ENCODE measurements around the gene ITGA8.
"Not testable (repeated sequence)": the region's sequence is repeated elsewhere in the genome, so short reads cannot be mapped to it uniquely, and the experiment has no call there.

ITGA8 gene

DNA sequence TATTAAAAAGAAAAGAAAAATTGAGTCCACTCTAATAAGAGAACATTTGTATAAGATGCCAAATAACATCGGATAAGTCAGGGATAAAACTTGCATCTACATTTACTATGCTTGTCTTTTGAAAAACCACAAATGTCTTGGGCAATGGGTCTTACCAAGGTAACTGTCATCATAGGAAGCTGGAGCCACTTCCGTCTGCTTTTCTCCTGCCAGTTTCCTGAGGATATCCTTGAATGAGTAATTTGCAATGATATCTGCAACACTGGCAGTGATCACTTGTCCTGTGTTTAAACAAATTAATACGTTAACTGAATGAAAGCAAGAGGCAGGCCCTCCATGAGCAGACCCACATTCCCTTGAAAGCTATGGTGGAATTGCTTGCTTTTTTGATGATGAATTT, 47.3 kb downstream of the ITGA8 start:
- DNase-seq, result no peak

DNA sequence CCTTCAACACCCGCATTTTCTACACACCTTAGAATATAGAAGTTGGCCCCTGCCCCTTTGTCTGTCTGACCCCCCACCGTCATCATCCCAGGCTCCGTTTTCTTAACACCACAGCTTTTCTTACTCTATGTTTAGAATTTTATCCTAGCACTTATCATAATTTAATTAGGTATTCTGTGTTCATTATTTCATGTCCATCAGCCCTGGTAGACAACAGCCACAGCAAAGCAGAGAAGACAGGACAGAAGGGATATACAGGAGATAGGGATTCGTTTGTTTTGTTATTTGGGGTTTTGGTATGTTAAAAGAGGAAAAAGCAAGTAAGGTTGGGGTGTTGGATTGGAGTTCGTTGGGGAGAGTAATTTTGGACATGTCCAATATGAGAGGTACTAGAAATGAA, 48.8 kb downstream of the ITGA8 start:
- no peak for DNase-seq

DNA sequence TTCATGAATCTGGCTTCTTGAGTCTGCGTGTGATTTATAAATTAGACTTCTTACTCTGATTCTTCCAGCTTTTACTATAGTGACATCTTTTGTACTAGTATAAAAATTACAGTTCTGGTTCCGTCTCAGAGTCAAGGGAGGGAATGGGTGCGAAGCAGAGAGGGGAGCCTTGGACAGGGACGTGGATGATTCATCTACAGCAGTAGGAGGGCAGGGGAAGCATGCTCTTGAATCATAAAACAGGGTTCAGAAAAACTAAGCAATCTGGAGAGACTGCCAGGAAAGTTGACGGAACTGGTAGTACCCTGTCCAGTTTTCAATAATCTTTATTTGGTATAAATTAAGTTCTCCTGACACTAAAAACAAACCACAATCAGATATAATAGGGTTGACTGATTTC, 58.1 kb downstream of the ITGA8 start:
- no peak for DNase-seq

DNA sequence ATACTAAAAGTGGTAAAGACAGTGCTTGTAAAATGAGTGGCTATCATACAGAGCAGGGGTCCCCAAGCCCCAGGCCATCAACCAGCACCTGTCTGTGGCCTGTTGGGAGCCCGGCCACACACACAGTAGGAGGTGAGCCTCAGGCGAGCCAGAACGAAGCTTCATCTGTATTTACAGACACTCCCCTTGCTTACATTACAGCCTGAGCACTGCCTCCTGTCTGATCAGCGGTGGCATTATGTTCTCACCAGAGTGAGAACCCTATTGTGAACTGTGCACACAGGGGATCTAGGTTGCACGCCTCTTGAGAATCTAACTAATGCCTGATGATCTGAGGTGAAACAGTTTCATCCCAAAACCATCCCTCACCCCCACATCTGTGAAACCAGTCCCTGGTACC, 58.7 kb downstream of the ITGA8 start:
- no peak for DNase-seq

DNA sequence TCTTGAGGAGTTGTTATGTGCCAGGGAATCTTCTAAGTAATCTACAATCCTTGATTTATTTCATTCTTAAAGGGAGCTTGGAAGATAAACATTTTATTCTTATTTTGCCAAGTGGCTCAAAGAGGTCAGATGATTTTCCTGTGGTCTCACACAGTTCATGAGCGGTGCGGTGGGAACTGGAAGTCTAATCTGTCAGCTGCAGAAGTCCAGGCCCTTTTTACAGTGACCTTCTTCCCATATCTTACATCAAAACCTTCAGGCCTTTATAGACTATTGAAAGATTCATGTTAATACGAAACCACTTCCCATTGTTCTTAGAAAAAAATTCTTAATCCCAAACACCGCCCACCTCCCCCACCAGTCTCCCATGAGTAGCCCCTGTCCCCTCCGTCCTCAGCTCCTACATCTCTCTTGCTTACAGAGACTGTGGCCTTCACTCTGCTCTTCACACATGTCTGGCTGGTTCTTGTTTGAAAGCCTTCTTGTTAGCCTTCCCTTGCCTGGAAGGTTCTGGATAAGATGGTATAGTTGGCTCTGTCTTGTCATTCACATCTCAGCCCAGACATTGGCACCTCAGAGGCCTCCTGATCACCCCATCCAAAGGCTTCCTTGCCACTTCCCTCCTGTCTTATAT, 61.5 kb downstream of the ITGA8 start:
- DNase-seq, result no peak

DNA sequence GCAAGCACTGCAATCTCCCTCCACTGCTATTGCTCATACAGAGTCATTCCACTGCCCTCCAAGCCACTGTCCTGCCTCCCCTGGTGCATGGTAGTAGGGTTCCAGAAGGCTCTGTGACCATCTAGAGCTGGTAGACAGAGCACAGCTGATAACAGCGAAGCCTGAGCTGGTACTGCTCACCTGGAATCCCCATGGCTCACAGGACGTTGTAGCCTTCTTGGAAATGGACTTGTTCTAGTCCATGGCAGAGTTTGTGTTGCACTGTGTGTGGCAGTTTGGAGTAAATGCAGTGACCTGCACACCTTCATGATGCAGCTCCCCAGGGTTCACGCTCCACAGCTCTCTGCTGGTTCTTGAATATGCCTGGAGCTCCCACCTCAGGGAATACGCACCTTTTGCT, 67.0 kb downstream of the ITGA8 start:
- no peak for DNase-seq

DNA sequence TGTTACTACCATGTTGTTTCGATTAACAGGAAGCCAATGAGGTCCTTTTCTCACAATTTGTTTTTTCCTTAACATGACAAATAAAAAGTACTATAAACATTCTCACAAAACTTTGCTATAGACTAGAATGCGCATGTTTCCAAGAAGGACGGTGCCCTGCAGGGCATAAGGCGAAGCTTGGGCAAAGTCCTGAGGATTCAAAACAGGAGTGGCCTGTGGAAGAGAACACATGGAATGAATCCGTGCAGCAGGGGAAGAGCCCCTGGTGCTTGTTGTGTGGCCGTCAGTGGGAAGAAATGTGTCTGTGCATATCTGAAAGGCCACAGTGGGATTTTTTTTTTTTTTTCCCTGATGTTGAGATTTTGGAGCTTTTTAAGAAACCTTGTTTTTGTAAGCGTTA, 67.6 kb downstream of the ITGA8 start:
- no peak for DNase-seq

DNA sequence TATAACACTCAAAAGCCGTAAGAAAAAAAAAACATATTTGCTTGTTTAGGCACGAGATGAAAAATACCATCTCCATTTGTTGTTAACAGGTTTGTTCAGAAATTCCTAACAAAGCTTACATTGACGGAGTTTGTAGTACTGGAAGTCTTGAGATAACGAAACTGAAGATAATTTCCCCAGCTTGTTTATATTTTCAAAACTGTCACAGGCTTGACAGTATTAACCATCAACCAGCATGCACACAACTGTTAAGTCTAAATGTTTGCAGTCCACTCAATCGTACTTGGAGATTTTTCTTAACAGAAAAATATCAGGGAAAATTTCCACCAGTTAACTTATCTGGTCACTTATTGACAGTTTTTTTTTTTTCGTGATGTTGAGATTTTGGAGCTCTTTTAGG, 68.5 kb downstream of the ITGA8 start:
- no peak for DNase-seq

DNA sequence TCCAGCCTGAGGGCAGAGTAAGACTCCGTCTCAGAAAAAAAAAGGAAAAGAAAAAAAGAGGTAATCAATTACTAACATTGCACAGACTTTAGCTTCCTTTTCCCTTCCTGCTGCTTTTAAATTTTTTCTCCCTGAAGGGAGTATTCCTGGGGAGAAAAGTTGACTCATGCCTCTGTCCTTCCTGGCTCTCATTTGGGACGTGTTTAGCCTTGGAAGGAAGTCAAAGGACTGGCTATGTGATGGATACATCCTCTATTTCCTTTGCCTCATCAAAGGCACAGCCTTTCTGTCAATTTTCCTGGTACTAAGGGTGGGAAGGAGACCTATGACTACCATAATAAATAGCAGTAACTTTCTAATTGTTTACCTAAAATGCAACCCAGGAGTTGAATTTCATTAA, 77.6 kb downstream of the ITGA8 start:
- DNase-seq, result no peak

DNA sequence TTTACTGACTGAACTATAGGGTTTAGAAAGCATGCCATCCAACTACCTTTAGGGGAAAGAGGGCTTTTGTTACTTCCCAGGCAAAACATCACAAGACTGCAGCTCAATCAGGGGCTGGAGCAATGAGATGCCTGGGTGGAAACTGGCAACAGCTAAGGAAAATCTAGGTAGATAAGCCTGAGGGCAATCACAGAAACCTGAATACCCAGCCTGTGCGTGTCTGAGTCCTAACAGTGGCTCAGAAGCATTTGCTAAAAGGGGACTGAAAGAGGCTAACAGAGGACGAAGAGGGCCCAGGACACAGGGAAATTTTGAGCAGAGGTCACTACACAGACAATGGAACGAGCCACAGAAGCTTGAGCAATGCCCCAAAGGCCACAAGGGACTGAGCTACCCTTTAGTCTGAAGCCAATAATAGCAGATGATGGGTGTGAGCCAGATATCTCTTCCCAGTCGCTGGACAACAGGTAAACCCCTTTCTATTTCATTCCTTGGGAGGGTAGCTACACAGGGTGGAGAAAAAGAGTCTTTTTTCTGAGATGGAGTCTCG, 79.1 kb downstream of the ITGA8 start:
- no peak for DNase-seq

DNA sequence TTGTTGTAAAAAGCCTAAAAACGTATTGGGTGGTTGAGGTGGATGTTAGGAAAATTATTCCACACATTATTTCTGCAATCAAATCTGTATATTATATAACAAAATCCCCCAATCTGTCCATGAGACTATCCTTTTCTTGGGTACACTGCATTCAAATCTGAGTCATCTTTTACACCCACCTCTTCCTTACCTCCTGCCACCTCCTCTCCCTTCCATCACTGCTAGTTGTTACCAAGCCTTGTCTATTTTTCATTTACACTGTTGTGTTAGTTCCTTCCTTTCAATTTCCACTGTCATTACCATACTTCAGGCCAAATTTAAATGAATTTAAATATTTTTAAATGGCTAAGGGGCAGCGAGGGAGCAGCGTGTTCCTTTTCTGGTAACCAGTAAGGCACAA, 83.3 kb downstream of the ITGA8 start:
- DNase-seq, result no peak

DNA sequence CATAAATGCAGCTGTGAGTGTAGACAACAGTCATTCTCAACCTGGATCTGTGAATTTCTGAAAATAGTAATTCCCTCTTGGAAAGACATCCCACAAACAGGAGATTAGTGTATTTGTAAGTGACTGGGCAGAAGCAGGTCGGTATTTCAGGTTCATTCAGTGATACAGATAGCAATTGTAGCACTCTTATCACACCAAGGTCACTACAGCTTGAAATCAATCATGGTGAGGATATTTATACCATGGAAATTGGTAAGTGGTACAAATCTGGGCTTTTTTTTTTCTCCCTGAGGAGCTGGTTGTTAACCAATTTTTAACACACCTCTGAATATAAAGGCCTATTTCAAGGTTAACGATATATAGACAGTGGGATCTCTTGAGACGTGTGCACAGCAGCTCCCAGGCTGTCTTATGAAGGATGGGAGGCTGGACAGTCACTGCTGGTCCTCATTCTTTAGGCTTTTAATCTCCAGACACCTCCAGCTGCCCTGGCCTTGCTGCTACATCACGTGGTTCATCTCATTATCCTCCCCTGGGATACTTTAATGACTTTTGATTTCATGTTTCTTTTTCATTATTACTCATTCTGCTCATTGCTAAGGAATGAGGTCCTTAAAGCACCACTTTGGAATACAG, 87.1 kb downstream of the ITGA8 start:
- no peak for DNase-seq

DNA sequence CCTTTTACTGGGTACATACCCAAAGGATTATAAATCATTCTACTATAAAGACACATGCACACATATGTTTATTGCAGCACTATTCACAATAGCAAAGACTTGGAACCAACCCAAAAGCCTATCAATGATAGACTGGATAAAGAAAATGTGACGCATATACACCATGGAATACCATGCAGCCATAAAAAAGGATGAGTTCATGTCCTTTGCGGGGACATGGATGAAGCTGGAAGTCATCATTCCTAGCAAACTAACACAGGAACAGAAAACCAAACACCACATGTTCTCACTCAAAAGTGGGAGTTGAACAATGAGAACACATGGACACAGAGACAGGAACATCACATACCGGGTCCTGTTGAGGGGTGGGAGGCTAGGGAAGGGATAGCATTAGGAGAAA, 88.5 kb downstream of the ITGA8 start:
- DNase-seq, result not testable (repeated sequence)

DNA sequence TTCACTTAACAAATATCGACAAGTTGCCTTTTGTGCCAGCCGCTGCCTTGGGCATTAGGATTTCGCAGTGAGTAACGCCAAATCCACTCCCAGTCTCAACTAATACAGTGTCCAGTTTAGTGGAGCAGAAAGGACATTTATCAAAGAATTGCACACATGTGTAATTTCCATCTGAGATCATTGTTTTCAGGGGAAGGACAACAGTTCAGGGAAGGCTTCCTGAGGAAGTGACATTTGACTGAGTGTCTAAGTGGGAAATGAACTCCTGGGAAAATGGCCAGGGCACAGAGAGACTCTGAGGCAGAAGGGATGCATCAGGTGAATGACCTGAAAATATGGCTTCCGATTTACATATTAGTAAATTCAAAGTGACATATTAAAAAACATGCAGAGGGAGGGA, 89.4 kb downstream of the ITGA8 start:
- DNase-seq, result no peak

DNA sequence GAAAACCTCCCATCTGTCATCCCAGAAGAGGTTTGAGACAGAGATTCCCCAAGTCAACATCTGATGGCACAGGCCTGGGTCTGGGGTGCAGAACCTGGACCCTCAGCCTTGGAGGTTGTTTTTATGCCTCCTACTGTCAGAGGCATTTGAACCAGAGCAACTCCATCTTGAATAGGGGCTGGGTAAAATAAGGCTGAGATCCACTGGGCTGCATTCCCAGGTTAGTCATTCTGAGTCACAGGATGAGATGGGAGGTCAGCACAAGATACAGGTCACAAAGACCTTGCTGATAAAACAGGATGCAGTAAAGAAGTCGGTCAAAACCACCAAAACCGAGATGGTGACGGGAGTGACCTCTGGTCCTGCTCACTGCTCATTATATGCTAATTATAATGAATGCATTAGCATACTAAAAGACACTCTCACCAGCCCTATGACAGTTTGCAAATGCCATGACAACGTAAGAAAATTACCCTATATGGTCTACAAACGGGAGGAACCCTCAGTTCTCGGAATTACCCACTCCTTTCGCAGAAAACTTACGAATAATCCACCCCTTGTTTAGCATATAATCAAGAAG, 92.0 kb downstream of the ITGA8 start:
- DNase-seq, result no peak

DNA sequence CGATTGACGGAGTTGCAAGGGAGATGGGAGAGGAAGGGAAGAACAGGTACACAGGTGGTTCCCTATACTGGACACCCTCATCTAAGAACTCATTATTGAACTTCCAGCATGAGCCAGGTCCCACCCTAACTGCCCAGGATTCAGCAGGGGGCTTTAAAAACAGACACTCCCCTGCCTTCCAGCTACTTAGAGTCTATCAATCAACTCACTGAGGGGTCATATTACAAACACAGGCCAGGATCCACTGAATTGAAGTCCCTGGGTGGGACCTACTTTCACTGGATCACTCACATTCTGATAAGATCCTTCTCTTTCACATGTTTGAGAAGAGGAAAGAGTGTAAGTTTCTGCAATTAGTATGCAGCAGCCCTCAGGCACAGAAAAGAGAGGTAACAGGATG, 92.8 kb downstream of the ITGA8 start:
- DNase-seq, result no peak

DNA sequence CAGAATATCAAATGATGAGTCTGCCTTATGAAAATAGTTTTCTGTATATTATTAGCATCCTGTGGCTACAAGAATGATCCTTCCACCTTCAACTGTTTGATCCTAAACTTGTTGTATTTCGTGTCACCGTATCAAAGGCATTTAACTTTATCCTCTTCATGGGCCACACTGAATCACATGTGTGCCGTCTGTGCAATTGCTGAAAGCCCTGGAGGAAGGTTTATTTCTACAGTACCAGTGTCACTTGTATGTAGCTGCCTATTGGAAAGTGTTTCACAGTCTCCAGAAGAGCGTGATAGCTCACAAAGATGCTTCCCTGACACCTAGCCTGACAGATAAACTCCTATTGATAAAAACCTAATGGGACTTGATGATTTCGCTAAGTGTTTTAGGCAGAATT, 94.5 kb downstream of the ITGA8 start:
- DNase-seq, result no peak

DNA sequence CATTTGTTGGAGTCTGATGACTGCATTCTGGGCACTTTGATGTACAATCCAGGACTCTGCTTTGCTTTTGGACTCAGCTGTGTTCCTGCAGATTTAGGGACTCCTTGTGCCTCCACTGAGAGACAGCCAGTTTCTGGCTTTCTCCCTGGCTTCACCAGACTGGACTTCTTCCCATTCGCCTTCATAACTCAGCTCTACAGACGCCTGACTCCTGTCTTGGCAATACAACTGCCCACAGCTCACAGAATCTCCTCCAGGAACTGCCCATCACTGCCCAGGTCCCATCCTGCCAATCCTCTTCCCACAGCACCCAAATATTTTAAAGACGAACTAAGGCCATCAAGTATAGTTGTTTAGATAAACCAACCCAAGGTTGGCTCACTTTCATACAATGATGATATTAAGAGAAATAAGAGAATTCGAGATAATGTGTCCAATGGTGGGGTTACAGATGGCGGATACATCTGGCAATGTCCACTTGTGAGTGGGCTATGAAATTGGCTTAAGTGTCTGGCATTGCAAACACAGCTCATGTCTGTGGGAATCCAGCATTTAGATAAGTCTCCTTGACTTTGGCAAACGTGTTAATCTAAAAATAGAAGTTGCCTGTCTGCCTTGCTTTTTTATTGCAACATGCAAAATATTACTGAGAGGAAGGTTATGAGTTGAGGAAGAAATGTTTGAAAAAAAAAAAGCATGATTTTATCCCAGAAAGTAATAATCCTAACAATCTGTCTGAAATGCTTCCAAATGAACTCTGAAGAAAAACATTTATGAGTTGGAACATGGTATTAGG, 95.1 kb downstream of the ITGA8 start:
- no peak for DNase-seq

DNA sequence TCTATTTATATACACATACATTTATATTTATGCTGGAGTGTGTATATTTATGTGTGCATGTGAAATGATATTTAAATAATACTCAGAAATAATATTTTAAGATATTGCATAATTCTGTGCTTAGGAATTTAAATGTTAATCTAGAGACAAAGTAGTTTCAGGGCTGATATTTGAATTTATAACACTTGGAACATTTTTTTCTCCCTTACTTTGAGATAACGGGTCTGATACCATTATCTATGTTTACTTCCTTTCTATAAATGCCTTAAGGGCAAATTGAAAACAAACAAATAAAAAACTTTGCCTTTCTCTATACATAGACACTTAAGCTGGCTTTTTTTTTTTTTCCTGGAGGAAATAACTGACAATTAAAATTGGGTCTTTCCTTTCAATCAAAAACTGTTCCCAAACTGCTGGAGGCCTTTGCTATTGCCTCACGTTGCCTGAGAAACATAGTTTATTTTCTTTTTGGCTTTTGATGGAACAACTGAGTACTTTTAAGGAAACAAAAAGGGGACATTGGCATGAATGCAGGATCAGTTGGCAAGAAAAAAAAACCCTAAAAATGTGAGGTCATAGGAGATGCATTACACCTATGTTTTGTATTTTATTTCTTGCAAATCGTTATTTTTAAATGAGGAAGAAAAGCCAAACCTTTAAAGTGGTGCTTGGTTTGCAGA, 98.7 kb downstream of the ITGA8 start:
- DNase-seq, result no peak

DNA sequence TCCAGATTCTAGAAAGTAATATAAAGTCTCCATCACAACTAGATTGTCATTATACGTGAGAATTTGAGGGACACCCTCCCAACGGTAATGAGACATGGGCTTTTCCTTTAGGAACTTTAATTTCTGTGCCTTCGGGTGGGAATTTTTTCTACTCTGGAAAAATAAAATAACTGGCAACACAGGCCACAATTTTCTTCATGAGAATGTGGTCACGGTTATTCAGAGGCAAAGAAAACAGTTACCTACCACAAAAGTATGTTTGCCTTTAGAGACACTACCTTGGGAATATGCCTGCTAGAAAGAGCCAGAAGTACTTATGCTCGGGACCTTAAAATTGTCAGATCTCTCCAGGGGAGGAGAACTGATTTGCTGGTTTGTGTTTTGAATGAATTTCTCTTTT, 99.4 kb downstream of the ITGA8 start:
- DNase-seq, result no peak

DNA sequence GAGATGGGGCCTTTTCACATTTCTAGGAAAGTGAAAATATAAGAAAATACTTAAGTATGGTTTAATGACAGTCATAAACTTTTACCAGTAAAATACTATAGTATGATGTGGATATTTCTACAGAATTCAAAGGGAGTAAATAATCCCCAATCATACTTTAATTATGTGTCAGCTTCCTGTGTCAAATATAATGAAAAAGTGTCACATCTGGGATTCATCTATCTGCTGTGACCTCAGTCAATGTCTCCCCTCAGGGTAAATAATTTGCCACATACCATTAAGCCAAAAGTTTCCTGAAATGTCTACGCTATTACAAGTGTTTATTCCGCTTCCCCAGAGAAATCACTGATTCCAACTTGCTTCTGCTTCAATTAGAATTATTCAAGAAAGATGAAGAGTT, 110.5 kb downstream of the ITGA8 start:
- DNase-seq, result no peak

DNA sequence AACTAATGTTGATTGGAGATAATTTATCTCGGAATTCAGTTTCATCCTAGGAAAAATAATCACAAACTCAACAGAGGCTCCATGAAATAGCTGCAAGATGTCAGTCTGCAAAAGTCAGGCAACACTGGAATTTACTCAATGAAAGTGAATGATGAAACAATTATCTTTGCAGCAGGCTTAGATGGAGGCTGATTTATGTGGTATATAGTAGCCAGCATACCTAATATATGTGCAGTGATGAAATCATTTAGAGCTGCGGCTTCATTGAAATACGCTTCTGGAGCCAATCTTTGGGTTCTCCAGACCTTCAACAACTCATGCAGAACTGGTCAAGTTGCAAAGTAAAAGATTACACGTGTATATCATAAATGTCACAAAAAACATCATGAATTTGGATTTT, 113.3 kb downstream of the ITGA8 start:
- DNase-seq, result no peak

DNA sequence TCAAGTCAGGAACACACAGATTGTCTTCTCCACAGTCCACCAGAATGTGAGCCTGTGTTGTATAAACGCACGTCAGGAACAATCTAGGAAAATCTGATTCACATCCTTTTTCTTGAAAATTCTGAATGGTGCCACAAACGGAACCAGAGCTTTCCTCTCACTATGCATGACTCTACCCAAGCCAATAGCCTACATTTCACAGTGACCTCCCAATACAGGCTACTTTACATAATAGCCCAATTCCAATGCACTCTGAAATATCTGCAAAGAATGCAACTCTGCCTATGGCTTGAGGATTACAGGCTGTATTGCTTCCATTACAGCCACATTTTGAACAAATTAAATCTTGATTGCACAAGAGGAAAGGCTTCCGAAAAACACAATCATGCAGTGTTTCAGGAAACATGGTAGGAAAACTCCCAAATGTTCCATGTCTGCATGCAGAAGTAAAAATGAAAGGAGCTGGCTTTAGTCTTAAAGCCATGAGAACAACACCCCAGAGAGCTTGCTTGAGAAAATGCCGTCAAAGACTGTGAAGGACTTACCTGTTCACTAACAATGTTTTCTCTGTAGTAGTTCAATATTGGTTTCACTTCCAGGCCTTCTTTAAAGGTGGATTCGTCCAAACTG, 113.9 kb downstream of the ITGA8 start:
- DNase-seq, result no peak
